Measurements from ENCODE around the gene PARD3.
"Not testable (repeated sequence)": the region's sequence is repeated elsewhere in the genome, so short reads cannot be mapped to it uniquely, and the experiment has no call there.

Gene PARD3

GRCh38 chr10:34815185-34816084 is at the start of gene PARD3:
TSS of gene PARD3 (minus strand) at chr10:34815296. CDS start at chr10:34814995, 301 bp downstream.
- no peak for DNase-seq (ENCODE audit: low read depth)

DNA sequence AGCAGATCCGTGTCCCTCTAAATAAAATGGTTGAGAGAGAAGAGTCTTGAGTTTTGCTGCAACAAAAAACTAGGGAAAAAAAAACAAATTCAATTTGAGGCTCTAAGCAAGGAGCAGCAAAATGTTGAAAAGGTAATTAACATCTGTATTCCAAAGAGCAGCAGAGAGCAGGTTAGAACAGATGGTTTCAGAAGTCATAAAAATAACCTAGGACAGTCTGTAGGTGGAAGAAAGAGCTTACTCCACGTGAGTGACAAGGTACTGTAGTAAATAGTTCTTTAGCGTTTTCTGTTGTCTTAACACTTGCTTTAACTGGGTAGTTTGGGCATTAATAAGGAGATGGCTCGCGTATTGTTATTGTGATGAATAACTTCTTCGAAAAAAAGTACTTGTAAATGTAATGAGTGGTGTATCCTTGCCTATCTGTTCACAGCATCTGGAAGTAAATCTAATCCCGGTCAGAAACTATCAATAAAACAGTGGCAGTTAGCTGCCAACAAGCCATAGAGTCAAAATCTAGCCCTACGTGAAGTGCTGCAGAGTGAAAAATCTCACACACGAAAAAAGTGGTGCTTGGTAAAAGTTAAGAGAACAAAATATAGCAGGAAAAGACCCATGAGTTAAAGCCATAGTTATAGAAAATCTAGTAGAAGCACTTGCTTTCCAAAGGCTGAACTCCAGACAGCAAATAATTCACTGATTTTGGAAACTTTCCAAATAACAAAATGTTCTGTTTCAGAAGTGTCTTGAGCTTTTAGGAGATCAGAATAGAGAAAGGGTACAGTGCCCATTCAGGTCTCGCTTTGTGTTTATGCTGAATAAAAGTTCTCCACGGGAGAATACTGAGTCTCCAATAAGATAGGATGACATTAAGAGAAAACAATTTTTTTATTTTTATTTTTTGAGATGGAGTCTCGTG is 49.3 kb upstream of the PARD3 start:
- no peak for DNase-seq (ENCODE audit: low read depth)

- no peak for DNase-seq (ENCODE audit: low read depth)
Measured at GRCh38 chr10:34862892-34863291, 47.8 kb upstream of the PARD3 start.

DNA sequence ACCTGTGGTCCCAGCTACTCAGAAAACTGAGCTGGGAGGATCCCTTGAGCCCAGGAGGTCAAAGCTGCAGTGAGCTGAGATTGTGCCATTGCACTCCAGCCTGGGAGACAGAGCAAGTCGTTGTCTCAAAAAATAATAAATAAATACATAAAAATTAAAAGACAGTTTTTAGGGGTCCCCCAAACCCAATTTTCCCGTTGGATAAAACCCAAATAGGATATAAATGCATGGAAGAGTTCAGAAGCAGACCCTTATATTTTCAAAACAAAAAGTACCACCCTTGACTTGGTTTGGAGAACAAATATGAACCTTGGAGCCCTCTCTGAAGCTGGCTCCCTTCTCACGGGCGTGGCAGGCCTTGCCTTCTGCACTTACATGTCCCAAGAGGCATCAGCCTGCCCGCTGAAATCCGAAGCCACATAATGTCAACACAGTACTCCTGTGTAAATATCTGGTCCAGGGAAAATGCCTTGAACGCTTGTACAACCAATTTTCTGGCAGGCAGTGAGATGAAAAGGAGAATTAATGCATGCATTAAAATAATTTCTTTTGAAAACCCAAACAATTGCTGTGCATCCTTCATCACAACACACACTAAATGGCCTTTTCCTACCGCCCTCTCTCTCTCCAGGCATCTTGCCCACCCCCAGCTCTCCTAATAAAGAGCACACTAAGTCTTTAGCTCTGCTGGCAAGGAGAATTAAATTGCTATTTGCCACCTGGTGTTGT is 46.4 kb upstream of the PARD3 start:
- no peak for DNase-seq (ENCODE audit: low read depth)

DNA sequence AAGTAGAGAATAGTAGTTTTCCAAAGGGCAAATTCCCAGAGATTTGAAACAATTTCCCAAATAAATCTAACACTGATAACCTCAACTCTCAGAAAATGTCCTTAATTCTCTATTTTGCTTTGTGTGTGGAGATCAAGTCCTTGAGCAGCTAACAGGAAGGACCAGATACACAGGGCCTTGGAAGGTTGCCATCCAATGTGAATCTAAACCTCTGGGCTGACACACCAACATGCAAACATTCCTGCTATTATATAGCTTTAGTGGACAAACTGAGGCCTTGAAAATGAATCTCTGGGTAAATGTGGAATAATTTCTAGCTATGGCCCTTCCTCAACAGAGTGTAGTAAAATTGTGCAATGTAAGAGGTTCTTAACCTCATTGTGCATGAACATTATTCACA is 44.1 kb upstream of the PARD3 start:
- no peak for DNase-seq (ENCODE audit: low read depth)

- DNase-seq (ENCODE audit: low read depth) = no peak
Measured at GRCh38 chr10:34858003-34858402, 42.9 kb upstream of the PARD3 start.

DNA sequence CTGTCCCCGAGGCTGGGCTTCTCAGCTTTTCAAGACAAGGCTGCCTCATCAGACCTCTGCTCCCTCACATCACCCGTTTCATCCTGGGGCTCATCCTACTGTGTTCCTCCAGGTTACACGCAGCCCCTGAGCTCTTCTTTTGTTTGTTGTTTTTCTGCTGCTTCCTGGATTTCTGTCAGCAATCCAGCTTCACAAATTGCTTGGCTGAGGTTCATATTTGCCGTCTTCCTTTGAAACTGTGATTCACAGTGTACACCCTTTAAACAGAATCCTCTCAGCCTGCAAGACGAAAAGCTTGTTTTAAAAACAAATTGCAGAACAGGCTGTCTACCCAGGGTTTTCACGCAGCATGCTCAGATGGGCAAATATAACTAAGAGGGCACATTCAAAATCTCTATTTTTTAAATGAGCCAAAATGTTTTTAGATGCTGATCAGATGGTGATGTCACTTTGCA is 39.1 kb upstream of the PARD3 start:
- DNase-seq (ENCODE audit: low read depth) = no peak

DNA sequence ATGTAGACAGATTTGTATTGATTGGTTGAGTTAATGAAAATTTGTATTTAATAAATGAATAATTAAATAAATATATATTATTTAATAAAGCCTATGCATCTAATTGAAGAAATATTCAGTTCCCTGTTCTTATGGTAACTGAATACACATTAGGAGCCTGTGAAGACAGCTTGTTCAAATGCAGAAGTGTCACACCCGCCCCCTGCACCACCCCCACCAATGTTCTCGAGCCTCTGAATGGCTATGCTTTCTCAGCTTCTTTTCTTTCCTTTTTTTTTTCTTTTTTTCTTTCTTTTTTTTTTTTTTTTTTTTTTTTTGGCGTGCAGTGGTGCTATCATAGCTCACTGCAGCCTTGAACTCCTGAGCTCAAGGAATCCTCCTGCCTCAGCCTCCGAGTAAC is 38.3 kb upstream of the PARD3 start:
- DNase-seq (ENCODE audit: low read depth) = no peak

- DNase-seq (ENCODE audit: low read depth) = no peak
Measured at GRCh38 chr10:34850558-34850957, 35.5 kb upstream of the PARD3 start.

DNA sequence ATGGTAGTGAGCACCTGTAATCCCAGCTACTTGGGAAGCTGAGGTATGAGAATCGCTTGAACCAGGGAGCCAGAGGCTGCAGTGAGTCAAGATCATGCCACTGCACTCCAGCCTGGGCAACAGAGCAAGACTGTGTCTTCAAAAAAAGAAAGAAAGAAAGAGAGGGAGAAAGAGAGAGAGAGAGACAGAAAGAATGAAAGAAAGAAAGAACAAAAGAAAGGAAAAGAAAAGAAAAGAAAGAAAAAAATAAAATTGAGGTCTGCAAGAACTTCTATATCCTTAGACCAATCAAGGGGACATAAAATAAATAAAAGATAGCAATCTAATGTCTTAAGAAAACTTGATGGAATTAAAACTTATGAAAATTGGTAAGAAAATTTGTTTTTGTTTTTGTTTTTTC is 34.9 kb upstream of the PARD3 start:
- DNase-seq (ENCODE audit: low read depth) = no peak

GRCh38 chr10:34845070-34845469 is 30.0 kb upstream of the PARD3 start:
- no peak for DNase-seq (ENCODE audit: low read depth)

DNA sequence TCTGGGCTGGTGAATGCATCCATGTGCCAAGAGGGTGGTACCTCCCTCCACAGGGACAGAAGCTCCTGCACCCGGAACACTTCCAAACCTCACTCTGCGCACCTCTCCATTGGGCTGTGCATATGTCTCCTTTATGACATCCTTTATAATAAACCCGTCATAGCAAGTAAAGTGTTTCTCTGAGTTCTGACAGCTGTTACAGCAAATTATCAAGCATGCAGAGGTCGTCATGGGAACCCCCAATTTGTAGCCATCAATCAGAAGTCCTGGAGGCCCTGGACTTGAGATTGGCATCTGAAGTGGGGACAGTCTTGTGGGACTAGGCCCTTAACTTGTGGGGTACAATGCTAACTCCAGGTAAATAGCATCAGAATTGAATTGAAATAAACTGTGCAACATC is 29.4 kb upstream of the PARD3 start:
- DNase-seq (ENCODE audit: low read depth) = no peak

- DNase-seq (ENCODE audit: low read depth) = not testable (repeated sequence)
Measured at GRCh38 chr10:34843470-34843869, 28.4 kb upstream of the PARD3 start.

DNA sequence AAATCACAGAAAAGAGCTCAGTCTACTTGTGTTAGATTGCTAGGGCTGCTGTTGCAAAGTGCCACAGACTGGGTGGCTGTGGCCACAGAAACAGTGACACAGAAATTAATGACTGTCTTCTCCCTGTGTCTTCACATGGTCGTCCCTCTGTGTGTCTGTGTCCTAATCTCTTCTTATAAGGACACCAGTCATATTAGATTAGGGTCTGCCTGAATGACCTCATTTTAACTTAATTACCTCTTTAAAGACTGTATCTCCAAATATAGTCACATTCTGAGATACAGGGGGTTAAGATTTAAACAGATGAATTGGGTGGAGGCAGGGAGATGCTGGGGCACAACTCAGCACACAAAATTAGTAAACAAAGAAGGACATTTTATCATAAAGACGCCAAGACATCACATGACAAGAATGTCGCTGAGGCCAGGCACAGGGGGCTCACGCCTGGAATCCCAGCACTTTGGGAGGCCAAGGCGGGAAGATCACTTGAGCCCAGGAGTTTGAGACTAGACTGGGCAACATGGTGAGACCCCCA is 23.3 kb upstream of the PARD3 start:
- no peak for DNase-seq (ENCODE audit: low read depth)

- DNase-seq (ENCODE audit: low read depth) = no peak
Measured at GRCh38 chr10:34835908-34836508, 20.9 kb upstream of the PARD3 start.

GRCh38 chr10:34834274-34834673 is 19.2 kb upstream of the PARD3 start:
- DNase-seq (ENCODE audit: low read depth) = no peak

DNA sequence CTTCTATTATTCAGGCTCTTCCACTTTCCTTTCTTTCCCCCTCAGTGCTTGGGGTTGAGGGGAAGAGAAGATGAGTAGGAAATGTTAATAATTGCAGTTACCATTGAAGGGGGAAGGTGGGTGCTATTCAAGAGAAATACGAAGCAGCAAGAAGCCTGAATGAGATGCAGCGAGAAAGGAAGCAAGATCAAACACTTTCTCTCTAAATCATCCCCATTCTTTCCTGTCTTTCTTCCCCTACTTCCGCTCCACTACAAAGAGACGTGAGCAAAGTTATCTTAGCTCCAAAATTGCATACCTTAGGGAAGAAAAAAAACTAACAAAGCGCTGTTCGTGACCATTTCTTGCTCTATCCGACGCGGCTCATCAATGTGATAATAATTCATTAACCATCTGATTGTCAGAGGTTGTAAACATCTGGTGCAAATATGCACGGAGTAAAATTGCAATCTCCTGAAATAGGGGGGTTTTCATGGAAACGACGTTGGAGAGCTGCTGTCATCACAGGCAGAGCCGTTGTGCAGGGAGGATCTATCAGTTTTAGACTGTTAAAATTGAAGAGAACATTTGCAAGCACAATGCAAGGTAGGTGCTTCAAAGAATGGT is 15.2 kb upstream of the PARD3 start:
- no peak for DNase-seq (ENCODE audit: low read depth)

DNA sequence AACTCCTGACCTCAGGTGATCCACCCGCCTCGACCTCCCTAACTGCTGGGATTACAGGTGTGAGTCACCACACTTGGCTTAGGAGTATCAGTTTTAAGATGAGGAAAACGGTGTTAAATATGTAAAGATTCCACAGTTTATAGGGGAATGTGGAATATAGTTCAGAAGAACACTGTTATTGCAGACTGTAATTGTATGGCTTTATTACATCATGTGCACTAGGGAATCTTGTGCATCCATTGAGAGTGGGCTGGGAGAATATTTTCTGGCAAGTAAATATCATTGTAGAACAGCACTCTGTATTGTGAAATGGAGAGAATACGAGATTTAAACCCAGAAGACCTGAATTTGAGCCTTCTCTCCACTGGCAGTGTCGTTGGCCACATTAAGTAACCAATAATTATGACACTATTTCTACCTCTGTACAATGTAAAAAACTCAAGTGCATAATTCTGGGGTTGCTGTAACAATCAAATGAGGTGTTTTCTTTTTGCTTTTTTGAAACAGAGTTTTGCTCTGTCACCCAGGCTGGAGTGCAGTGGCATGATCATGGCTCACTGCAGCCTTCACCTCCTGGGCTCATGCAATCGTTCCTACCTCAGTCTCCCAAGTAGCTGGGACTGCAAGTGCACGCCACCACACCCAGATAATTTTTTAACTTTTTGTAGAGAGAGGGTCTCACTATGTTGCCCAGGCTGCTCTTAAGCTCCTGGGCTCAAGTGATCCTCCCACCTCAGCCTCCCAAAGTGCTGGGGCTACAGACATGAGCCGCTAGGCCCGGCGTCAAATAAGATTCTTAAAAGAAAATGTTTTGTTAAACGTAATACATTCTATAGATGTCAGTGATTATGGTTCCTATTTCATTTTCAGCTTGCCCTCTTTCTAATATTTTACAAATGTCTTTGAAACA is 12.0 kb upstream of the PARD3 start:
- no peak for DNase-seq (ENCODE audit: low read depth)

DNA sequence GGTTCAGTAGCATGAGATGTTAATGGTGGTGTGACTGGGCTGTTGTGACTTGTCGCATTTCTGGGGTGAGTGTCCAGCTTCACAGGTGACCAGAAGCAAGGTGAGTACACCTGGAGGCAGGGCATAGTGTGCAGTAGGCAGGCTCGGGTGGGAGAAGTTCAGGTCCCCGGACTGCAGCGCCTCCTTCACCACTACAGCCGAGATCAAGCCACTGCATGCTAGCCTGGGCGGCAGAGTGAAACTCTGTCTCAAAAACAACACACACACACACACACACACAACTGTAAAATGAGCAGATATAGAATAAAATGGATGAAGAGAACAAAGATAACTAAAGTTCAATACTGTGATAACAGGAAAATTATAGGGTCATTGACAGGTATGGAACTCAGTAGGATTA is 11.1 kb upstream of the PARD3 start:
- DNase-seq (ENCODE audit: low read depth) = no peak

- no peak for DNase-seq (ENCODE audit: low read depth)
Measured at GRCh38 chr10:34825414-34825813, 10.3 kb upstream of the PARD3 start.
